HG02938 (cell line): Measurements from ENCODE around the gene AFAP1L2.
"Not testable (repeated sequence)": the region's sequence is repeated elsewhere in the genome, so short reads cannot be mapped to it uniquely, and the experiment has no call there.

Experiments used
- ATAC-seq: cut with Tn5 transposase; IDR thresholded peaks from one replicate; pipeline ENCODE4 v1.9.1; 2021; ENCODE audit warnings: mild to moderate bottlenecking, moderate library complexity; ENCODE audit not compliant: unreplicated experiment

AFAP1L2 gene

DNA sequence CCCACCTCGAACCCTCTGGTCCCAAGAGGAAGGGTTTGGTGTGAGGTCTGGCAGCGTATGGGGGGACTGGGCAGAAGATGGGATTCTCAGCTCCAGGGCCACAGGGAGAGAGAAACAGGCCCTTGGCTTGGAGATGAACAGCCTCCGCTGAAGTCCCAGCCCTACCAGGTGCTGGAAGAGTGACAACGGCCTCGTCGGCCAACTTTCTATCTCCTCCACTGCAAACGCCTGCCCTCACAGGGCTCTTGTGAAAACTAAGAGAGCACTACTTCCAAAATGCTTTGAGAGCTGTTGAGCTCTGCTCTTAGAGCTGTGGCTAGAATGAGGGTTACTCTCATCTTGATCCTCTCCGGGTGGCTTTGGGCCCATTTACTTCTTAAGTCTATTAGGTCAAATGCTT lies 63.5 kb downstream of the AFAP1L2 start:
- no peak for ATAC-seq

GRCh38 chr10:114337510-114338462 lies 66.5 kb downstream of the AFAP1L2 start:
- no peak for ATAC-seq

DNA sequence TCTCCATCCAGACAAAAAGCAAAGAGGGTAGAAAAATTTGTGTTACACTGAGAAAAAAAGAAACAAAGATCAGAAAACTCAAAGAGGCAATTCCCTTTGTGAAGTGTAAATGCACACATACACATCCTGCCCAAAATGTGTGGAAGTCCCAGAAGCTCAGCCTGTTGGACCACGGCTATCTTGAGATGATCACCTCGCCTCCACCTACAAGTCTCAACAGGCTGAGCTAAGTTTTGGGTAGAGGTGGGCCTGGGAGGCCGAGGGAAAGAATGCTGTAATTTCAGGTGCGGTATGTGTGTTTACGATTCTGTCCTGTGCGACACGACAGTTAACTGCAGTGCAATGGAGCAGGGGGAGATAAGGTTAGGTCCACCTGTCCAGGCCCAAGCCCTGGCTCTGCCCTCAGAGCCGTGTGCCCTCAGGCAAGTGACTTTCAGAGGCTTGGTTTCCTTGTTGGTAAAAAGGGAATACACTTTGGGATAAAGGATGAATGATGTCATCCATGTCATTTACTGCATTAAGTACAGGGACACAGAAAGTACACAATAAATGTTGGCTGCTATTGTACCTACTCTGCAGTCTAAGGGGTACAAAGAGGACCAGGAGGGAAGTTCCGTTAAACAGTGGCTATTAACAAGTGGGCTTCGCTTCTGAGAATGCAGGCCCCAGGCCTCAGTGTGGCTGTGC lies 67.3 kb downstream of the AFAP1L2 start:
- no peak for ATAC-seq

DNA sequence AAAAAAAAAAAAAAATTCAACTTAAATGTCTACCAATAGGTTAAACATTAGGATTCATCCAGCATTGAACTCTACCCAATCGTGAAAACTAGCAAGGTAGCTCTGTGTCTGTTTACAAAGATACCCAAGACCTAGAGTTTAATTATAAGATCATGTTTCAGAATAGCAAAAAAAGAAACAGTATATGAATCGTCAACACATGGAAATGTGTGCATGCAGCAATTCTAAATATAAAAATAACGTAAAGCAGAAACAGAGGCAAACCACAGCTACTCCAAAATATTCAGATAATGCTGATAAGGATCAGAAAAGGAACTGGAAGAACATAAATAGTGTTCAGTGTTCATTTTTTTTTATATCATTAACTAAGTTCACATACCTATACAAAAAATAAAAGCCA lies 68.7 kb downstream of the AFAP1L2 start:
- no peak for ATAC-seq

GRCh38 chr10:114334301-114334700 lies 70.0 kb downstream of the AFAP1L2 start:
- ATAC-seq = no peak

DNA sequence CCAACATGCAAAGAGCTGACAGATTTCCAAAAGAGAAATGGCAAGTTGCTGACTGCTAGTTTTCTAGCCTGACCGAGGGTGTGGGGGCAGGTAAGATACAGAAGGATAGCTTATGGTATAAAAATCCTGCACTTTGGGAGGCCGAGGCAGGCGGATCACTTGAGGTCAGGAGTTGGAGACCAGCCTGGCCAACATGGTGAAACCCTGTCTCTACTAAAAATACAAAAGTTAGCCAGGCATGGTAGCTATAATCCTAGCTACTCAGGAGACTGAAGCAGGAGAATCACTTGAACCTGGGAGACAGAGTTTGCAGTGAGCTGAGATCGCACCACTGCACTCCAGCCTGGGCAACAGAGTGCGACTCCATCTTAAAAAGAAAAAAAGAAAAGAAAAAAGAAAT lies 70.9 kb downstream of the AFAP1L2 start:
- not testable (repeated sequence) for ATAC-seq

DNA sequence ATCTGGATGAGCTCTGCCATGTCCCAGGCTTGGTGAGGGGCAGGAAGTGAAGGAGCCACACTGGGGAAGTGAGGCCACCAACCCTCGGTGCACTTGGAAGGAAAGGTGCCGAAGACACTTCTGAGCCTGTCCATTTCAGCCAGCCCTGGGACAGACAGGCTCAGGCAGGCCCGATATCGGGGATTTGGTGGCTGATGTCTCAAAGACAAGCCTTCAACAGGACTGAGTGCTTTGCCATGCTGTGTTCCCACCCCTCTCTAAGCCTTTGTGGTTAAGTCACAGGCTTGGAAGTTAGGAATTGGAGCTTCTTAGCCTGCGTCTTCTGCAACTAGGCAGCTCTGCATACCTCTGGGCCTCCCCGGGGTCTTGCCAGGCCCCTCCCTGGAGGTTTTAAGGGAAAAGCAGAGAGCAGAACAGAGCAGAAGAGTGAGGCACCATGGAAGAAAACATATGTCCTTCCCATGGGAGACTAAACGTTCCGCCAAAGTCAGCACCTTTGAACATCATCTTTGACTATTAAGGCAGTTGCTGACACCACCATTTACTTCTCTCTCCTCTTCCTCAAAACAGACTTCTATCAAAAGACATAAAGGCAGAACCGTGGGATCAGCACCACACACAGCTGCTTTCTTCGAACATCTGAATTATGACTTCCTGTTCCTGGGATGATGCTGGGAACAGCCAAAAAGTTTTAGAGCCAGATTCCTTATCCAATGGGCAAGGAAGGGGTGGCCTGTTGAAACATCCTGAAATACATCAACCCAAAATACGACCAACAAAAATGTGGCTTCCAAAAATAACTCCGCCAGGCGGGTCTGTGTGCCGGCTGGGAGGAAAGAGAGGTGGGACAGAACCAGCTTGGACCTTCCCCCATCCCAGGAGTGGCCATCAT lies 71.8 kb downstream of the AFAP1L2 start:
- no peak for ATAC-seq

DNA sequence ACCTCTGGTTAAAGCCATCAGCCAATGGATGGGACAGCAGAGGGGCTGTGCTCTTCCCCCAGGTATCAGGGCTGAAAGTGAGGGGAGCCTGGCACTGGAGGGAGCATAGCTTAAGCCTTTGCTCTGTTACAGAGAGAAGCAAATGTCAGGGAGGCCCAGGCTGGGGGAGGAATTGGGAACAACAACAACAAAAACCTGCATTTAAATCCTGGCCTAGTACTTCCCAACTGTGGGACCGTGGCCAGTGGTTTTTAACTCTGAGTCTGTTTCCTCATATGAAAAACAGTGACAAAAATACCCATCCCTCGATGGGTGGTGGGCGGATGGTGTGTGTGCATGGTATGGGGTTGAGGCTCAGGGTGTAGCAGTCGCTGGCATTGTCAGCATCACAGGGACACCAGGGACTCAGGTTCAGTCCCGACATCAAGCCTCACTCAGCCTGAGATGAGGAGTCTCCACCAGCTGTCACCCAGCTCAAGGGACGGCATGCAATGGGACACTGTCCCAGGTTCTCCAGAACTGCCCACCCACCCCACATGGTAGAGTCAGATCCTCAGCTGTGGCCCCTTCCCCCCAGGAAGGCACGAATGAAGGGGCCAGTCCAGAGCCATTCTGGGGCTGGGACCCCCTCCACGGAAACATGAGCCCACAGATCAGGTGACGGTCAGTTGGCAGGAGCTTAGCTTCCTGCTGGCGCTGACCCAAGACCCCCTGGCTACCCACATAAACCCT lies 74.5 kb downstream of the AFAP1L2 start:
- ATAC-seq = no peak

- no peak for ATAC-seq
Observed at GRCh38 chr10:114328874-114329273, 75.4 kb downstream of the AFAP1L2 start.

GRCh38 chr10:114328441-114328812 lies 75.9 kb downstream of the AFAP1L2 start:
- ATAC-seq = no peak

DNA sequence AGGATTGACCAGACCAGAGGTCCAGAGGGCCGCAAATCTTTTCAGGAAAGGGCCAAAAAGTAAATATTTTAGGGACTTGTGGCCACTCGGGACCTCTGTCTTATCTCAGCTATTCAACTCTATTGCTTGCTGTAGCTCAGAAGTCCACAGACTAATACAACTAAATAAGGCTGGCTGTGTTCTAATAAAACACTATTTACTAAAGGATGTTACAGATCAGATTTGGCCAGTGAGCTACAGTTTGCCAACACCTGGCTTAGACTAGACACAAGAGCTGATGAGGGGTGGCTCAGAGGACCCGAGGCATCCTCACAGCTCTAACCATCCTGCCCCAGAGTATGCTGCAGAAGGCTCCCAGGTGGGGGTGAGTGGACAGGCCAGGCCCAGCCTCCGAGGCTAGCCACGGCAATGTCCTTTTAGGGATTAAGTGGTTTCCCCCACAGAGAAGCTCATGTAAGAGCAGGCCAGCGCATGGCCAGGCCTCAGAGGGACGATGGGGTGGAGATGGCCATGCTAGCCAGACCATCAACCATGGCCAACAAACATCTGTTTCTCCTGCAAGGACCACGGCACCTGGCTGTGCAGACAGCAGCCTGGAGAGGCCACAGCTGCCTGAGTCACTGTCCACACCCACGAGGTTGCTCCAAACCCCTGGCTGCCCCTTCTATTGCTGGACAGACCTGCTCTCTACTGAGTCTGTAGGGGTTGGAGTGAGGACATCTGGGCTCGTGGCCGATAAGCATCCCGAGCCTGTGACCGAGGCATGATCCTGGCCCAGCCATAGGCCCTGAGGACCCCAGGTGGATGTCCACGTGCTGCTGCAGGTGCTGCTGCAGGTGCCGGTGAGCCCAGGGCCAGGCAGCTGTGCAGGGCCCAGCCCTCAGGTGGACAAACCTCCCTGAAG lies 76.5 kb downstream of the AFAP1L2 start:
- ATAC-seq = no peak

GRCh38 chr10:114326795-114327194 lies 77.5 kb downstream of the AFAP1L2 start:
- ATAC-seq = no peak

DNA sequence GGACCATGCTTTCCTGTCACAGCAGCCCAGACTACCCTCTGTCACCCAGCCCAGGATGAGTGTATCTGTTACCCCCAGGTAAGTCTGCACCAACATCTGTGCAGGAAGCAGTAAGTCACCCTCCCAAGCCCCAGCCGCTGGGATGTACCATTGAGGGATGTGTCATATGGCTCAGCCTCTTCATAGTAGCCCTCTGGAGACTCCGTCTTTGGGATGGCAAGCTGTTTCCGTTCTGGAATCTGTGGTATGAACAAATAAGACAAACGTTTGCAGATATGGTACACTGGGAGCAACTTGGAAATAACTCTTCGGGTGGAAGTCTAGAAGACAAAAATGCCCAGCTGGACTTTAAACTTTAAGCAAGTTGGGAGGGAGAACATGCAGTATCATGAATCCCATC lies 81.3 kb downstream of the AFAP1L2 start:
- ATAC-seq = no peak

DNA sequence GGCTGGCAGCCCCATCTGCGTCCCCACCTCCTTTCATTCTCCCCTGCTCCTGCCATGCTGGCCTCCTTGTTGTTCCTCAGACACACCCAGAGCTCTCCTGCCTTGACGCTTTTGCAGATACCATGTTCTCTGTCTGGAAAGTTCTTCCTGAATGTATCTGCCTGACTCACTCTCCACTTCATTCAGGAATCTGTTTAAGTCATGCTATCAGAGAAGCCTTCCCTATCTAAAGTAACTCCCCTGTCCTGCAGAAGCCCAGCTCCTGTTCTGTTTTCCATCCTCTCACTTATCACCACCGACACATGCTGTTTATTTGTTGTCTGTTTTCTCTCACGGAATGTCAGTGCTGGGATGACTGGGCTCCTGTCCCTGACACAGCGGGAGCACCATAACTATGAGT lies 82.0 kb downstream of the AFAP1L2 start:
- no peak for ATAC-seq

- no peak for ATAC-seq
Observed at GRCh38 chr10:114320249-114321116, 83.8 kb downstream of the AFAP1L2 start.

DNA sequence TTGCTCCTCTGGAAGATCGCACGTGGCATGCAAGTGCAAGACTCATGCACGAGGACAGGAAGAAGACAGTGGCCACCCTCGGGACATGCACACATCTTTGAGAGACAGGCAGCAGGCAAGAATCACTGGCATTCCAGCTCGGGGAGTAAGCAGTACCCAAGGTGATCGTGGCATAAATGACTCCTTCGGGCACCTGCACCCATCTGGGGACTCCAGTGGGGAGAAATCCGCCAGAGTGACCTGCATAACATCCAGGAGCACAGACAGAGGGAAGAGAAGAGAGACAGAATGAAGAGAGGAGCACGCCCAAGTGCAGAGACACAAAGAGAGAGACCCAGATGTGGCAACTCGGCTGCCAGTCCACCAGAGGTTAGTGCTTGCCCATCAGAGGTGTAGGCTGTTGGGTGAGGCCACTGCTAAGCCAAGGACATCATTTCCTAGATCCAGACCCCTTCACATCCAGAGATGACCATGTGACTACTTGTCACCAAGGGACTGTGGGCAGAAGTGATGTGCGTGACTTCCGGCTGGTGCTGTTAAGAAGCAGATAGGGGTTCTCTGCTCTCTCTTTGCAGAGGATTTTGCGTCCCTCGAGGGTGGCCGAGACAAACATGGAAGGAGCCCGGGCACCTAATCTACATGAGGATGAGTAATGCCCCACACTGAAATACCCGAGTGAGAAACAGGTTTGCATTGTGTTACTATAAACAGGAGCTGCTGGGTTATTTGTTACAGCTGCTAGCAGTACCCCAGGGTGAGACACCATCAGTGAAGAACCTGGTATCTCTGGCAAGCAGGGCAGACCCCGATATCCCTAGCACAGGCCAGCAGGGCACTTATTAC lies 84.7 kb downstream of the AFAP1L2 start:
- no peak for ATAC-seq

DNA sequence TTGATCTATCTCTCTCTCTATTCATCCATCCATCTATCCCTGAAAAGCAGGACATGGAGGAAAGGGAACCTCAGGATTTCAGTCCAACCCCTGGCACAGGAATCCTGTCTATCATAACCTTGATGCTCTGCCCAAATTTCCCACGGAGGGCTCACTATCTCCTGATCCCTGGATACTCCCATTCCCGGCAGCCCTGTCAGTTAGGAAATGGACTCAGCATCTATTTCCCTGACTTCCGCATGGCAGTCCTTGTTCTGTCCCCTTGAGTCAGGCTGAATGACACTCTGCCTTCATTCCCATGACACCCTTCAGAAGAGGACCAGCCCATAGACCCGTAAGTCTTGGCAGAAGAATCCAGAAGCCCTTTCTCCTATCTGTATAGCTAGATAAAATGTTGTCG lies 87.6 kb downstream of the AFAP1L2 start:
- no peak for ATAC-seq
